COLO829 (cell line): ENCODE measurements around the gene DPH6.
"Not testable (repeated sequence)": the region's sequence is repeated elsewhere in the genome, so short reads cannot be mapped to it uniquely, and the experiment has no call there.

ENCODE experiments used
- DNase-seq: peaks from one replicate; pipeline ENCODE4 v3.0.0; 2012; ENCODE audit warnings: low spot score

DPH6 gene

DNA sequence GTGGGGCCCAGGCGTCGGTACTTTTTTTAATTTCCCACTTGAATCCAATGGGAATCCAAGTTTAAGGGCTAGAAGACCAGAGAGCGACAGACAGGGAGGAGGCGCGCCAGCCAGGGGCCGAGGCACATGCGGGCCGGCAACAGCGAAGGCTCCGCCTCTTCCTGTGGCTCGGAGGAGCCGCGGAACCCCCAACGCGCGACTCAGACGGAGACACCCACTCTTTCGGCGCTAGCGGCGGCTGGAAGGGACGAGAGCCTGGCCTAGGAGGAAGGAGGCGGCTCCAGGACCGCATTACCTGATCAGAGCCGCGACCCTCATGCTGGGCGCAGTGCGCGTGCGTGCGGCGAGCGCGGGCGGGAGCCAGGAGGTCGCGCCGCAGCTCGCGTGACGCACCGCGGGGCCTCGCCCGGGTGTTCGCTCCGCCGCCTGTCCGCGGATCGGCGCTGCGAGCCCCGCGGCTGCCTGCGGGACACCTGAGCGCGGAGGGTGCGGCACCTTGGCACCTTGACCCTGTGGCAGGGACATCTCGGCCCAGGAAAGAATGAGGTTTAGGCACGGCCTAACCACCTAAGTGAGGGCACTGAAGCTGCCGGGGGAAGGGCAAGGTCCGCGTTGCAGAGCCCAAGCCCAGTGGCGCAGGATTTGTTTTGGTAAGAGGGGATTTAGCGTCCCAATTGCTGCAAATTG is at the start of gene DPH6:
Gene DPH6, minus strand, starts transcription at position 342 of the 687 bp plus-strand sequence. Its CDS starts 24 bp downstream, at position 318.
- DNase-seq: peak; percentile 35

GRCh38 chr15:35595656-35596055 is 49.7 kb upstream of the DPH6 start:
- DNase-seq: no peak

DNA sequence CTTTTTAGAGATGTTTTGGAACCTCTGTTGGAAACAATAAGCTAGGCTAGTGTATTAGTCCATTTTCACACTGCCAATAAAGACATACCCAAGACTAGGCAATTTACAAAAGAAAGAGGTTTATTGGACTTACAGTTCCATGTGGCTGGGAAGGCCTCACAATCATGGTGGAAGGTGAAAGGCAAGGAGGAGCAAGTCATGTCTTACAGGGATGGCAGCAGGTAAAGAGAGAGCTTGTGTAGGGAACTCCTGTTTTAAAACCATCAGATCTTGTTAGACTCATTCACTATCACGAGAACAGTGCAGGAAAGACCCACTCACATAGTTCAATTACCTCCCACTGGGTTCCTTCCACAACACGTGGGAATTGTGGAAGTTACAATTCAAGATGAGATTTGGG is 46.0 kb upstream of the DPH6 start:
- not testable (repeated sequence) for DNase-seq

GRCh38 chr15:35583863-35584528 is 38.0 kb upstream of the DPH6 start:
- no peak for DNase-seq

- no peak for DNase-seq
These were observed 34.6 kb upstream of the DPH6 start for GRCh38 chr15:35580606-35581005.

DNA sequence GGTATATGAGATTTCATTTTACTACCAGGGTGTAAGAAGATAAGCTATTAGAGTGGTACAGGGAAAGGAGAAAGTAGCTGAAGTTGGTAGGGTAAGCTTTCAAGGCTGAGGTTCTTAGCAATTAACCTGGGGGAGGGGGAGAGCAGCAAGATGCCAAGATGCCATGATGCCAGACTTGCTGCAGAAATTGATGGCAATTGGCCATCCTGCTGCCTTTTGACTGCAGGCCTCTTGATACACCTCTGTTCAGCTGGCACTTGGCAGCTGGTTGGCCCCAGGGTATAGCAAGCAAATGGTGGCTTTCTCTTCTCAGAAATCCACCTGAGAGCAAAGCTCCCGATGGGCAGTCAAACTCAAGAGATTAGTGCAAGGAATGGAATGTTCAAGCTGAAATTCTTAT is 21.4 kb upstream of the DPH6 start:
- DNase-seq: no peak

GRCh38 chr15:35566991-35567390 is 21.0 kb upstream of the DPH6 start:
- no peak for DNase-seq

- DNase-seq: no peak
These were observed 19.9 kb upstream of the DPH6 start for GRCh38 chr15:35565901-35566300.

DNA sequence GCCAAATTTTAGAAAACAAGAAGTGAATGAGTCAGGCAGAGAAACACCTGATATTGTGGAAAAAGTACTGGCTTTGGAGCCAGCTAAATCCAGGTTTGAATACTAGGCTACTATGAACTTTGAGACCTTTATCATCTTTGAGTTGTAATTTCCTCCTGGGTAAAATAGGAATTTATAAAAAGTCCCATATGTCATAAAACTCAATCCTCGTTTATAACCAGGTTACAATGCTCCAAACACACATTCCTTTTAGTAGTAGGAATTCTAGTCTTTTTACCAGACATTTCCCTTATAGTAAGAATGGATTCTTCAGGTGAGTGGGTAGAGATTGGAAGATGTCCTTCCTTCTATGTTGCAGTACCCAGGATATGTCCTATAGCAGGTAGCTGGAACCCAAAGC is 16.7 kb upstream of the DPH6 start:
- DNase-seq: no peak

DNA sequence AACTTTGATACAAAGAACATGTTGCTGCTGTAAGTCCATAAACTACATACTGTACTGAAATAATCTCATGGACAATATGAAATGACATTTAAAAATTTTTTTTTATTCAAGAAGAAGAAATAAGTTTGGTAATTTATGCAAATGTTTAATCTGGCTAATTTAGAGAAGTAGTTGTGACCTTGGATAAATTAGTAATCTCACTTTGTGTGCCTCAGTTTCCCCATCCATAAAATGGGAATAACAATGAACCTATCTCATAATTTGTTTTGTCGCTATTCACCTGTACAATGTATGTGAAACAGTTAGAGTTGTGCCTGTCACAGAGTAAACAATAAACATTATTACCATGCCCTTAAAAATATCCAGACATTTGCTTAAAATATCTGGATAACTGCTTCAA is 15.3 kb upstream of the DPH6 start:
- no peak for DNase-seq

DNA sequence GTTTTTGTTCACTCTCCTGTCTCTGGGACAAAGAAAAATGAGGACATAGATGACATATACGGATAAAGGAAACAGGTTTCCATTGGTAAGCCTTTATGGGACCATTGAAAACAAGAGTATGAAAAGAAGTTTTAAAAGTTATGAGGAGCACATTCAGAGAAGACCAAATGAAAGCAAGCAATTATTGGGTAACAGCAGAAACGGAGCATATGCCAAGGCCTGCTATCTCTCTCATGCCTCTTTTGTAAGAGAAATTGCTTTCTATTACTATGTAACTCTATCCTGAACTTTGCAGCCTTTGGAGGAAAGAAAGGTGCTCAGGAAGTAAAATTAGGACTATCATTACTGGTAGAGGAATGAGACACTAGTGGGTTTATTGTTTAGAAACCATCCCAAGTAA is 14.9 kb upstream of the DPH6 start:
- no peak for DNase-seq

- DNase-seq: no peak
These were observed 14.3 kb upstream of the DPH6 start for GRCh38 chr15:35560258-35560657.

- DNase-seq: no peak
These were observed 13.7 kb upstream of the DPH6 start for GRCh38 chr15:35559683-35560082.

GRCh38 chr15:35557544-35557943 is 11.6 kb upstream of the DPH6 start:
- DNase-seq: no peak

DNA sequence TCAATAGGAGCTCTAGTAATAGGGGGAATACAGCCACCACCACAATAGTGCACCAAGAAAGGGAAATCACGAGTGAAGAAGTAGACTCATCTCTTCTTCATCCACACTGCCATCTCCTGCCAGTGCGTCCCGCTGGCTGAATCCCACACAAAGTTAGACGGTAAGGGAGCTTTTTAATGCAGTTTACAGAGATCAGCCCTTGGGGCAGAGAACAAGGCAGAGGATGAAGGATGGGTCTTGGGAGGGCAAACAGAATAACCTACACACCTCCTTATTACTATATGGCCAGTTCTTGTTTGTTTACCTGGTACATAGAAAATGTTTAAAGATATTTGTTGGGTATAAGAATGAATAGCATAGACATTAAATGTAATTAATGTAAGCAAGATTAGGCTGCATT is 11.0 kb upstream of the DPH6 start:
- DNase-seq: no peak

GRCh38 chr15:35555244-35555643 is 9.3 kb upstream of the DPH6 start:
- DNase-seq: no peak

GRCh38 chr15:35550957-35551356 is 5.0 kb upstream of the DPH6 start:
- no peak for DNase-seq

- DNase-seq: no peak
These were observed 3.6 kb upstream of the DPH6 start for GRCh38 chr15:35549567-35549966.

GRCh38 chr15:35548435-35548834 is 2.5 kb upstream of the DPH6 start:
- DNase-seq: no peak

GRCh38 chr15:35547775-35548364 is 1.9 kb upstream of the DPH6 start:
- DNase-seq: no peak

DNA sequence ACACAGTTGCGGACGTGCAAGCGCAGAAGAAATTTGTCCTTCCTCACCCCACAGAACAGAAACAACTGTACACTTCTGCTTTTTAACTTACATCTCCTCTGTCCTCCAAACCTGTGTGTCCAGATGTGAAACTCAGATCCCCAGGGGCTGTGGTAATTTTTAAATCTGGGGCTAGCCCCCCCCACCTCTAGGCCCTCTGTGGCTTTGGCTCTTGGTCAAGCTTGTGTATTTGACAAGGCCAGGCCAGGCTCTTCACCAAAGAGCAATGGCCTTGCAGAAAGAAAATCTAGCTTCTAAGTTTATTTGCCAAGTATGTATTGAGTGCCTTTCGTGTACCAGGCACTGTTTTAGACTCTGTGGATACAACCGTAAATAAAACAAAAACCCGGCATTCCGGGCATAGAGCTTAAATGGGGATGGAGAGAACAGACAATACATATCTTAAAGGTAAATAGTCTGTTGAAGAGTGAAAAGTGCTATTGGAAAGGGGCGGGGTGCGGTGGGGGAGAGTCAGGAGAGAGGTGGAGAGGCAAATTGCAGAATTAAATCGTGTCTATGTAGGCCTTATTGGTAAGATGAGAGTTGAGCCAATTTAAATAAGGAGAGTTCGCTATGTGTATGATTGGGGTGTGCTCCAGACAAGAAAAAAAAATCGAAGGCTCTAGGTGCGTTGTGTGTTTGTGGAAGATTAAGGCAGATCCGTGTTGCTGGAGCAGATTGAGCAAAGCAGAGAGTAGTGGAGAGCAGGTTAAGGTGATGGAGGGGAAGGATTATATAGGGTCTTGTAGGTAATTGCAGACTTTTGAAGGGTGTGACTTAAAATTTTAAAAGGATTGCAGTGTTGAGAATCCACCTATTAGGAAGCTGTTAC is 781 bp upstream of the DPH6 start:
- DNase-seq: no peak

DNA sequence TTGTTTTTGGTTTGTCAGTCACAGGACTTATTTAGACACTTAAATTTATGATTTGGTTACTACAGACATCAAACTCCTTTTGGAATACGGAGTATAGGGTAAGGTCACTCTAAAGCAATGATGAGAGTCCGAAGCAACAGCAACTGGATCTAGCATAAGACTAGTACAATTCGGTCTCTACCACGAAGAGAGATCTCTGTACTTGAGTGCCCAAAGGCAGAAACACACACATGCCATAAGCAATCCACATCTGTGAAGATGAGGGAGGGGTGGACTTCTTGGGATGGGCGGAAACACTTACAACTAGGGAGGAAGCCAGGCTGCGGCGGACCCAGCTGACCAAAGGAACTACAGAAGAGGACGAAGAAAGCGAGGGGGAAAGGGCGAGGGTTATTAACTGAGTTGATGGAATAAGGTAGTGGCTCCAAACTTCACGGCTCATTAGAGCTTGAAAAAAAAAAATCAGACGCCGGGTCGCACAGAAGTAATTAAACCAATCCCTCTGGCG is 595 bp downstream of the DPH6 start:
- no peak for DNase-seq
